22Rv1 (cell line): ENCODE data around the gene GRAMD1B.

Experiments used
- CTCF ChIP-seq: fragments of 450-650 bp; IDR thresholded peaks from 2 replicates; pipeline ENCODE4 v1.5.1; 2017; ENCODE audit warnings: mild to moderate bottlenecking
- ZFX ChIP-seq: fragments of 450-650 bp; IDR thresholded peaks from 2 replicates; pipeline ENCODE4 v1.6.1; 2017; ENCODE audit warnings: antibody characterized with exemption, borderline replicate concordance

- TF ChIP-seq CTCF: no peak
- no peak for TF ChIP-seq ZFX
These were observed 42.3 kb downstream of the GRAMD1B start for GRCh38 chr11:123472236-123472935.
